Measurements from ENCODE around the gene FAM193A.

DNA sequence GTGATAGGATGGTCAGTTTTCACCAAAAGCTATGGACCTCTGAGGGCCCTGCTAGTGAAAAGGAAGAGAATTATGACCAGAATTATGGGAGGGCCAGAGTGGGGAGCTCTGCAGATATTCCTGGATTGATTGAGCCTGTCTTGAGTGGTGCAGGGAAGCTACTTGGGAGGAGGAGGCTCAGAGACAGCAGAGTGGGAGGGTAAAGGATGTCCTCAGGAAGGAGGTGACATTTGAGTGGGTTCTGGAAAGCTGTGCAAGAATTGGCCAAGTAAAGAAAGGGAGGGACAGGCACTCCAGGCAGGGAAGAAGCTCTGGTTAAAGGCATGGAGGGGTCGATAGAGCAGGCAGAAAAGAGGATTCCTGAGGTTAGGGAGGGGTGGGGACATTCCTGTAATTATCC is 43.5 kb upstream of the FAM193A start:
- TF ChIP-seq, protein P1, sequence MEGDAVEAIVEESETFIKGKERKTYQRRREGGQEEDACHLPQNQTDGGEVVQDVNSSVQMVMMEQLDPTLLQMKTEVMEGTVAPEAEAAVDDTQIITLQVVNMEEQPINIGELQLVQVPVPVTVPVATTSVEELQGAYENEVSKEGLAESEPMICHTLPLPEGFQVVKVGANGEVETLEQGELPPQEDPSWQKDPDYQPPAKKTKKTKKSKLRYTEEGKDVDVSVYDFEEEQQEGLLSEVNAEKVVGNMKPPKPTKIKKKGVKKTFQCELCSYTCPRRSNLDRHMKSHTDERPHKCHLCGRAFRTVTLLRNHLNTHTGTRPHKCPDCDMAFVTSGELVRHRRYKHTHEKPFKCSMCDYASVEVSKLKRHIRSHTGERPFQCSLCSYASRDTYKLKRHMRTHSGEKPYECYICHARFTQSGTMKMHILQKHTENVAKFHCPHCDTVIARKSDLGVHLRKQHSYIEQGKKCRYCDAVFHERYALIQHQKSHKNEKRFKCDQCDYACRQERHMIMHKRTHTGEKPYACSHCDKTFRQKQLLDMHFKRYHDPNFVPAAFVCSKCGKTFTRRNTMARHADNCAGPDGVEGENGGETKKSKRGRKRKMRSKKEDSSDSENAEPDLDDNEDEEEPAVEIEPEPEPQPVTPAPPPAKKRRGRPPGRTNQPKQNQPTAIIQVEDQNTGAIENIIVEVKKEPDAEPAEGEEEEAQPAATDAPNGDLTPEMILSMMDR (optimal IDR thresholded peaks at IDR 0.05 in 1 of 3, IDR thresholded peaks at IDR 0.05 in 1 of 3, conservative IDR thresholded peaks at IDR 0.05 in 1 of 3; ENCODE audit: extremely low read depth in 1 of 3, insufficient read depth in 2 of 3, low read length in 3 of 3) = no peak
- TF ChIP-seq EZH2 (IDR thresholded peaks at IDR 0.05; ENCODE audit: low read length) = no peak
